ENCODE data around the gene MIEF1.
A peak's percentile ranks its signal among the peaks of the same experiment; 100 is the strongest.

The MIEF1 gene

GRCh38 chr22:39563571-39564428 is 61.7 kb downstream of the MIEF1 start (continued):
- TF ChIP-seq ZNF280D (tag by site-specific recombination; IDR thresholded peaks at IDR 0.05) (no peak), ZNF660 (tag by site-specific recombination; IDR thresholded peaks at IDR 0.05) (no peak), ZFP3 (tag by site-specific recombination; IDR thresholded peaks at IDR 0.05; ENCODE audit: low read depth) (no peak), ZNF707 (tag by site-specific recombination; IDR thresholded peaks at IDR 0.05) (peak; percentile 42; the same call in 1 of the 2 replicates), ZNF654 (tag by site-specific recombination; IDR thresholded peaks at IDR 0.05; ENCODE audit: low read depth) (no peak), GLIS2 (tag by site-specific recombination; IDR thresholded peaks at IDR 0.05) (no peak), ZNF10 (tag by site-specific recombination; IDR thresholded peaks at IDR 0.05) (no peak), ZSCAN30 (tag by site-specific recombination; IDR thresholded peaks at IDR 0.05) (no peak), ZNF768 (tag by site-specific recombination; IDR thresholded peaks at IDR 0.05) (no peak), ZNF777 (tag by site-specific recombination; IDR thresholded peaks at IDR 0.05; ENCODE audit: borderline replicate concordance) (no peak), ZNF843 (tag by site-specific recombination; IDR thresholded peaks at IDR 0.05) (no peak), SP7 (tag by site-specific recombination; IDR thresholded peaks at IDR 0.05) (no peak), ZNF473 (tag by site-specific recombination; IDR thresholded peaks at IDR 0.05) (no peak), ZNF138 (tag by site-specific recombination; IDR thresholded peaks at IDR 0.05; ENCODE audit: borderline replicate concordance) (no peak), ZNF560 (tag by site-specific recombination; IDR thresholded peaks at IDR 0.05; ENCODE audit: borderline replicate concordance) (no peak), PRDM2 (tag by site-specific recombination; IDR thresholded peaks at IDR 0.05; ENCODE audit: borderline replicate concordance) (no peak), KLF9 (tag by site-specific recombination; IDR thresholded peaks at IDR 0.05; ENCODE audit: low read depth) (no peak; the same call in 1 of the 2 replicates), ZNF600 (tag by site-specific recombination; IDR thresholded peaks at IDR 0.05) (no peak), ZNF324 (tag by site-specific recombination; IDR thresholded peaks at IDR 0.05) (no peak), ZBTB21 (tag by site-specific recombination; IDR thresholded peaks at IDR 0.05) (no peak), ZNF202 (tag by site-specific recombination; IDR thresholded peaks at IDR 0.05; ENCODE audit: borderline replicate concordance) (no peak), ZXDB (tag by site-specific recombination; IDR thresholded peaks at IDR 0.05) (no peak), EGR2 (tag by site-specific recombination; IDR thresholded peaks at IDR 0.05; ENCODE audit: low read depth) (no peak), GFI1B (tag by site-specific recombination; IDR thresholded peaks at IDR 0.05) (no peak), ZNF692 (tag by site-specific recombination; IDR thresholded peaks at IDR 0.05) (no peak), ZNF449 (tag by site-specific recombination; IDR thresholded peaks at IDR 0.05) (no peak), ZNF571 (tag by site-specific recombination; IDR thresholded peaks at IDR 0.05) (peak; percentile 86), ZNF211 (tag by site-specific recombination; IDR thresholded peaks at IDR 0.05; ENCODE audit: low read depth) (no peak), ZNF48 (tag by site-specific recombination; IDR thresholded peaks at IDR 0.05) (0 out of 2 replicates have a peak, but pooled peaks have one; percentile 33)

All from HEK293 (cell line).